Stimulated activated effector memory CD8-positive, alpha-beta T cell treated with anti-CD3 and anti-CD28 coated beads, Interleukin-12 subunit alpha, Interleukin-12 subunit beta, amount 100 ng/mL, for 72 hours (primary cell): ENCODE measurements around the gene KATNAL2.
"Not testable (repeated sequence)": the region's sequence is repeated elsewhere in the genome, so short reads cannot be mapped to it uniquely, and the experiment has no call there.

Experiments used
- ATAC-seq: fragments of 150-1000 bp; cut with Tn5 transposase; 2 replicates; pipeline ENCODE4 v1.10.0; 2021
- DNase-seq, 2 donors: peaks; one replicate each; pipeline ENCODE4 v3.0.0; 2021 to 2022; ENCODE audit warnings: low spot score in 2 of 2
- H3K27ac Mint-ChIP-seq: one replicate; pipeline ENCODE4 v1.8.0; 2022; ENCODE audit warnings: mild to moderate bottlenecking, mixed read lengths
- H3K36me3 Mint-ChIP-seq: one replicate; pipeline ENCODE4 v1.8.0; 2022; ENCODE audit warnings: mild to moderate bottlenecking, mixed read lengths
- H3K4me1 Mint-ChIP-seq: one replicate; pipeline ENCODE4 v1.8.0; 2022; ENCODE audit warnings: mixed read lengths
- H3K4me3 Mint-ChIP-seq: one replicate; pipeline ENCODE4 v1.8.0; 2022; ENCODE audit warnings: mild to moderate bottlenecking, mixed read lengths
- H3K9me3 Mint-ChIP-seq: one replicate; pipeline ENCODE4 v1.8.0; 2022; ENCODE audit warnings: mixed read lengths

KATNAL2 gene

GRCh38 chr18:46964579-46965293 lies 47.3 kb downstream of the KATNAL2 start:
- H3K27ac Mint-ChIP-seq, DNase-seq, H3K36me3 Mint-ChIP-seq, H3K9me3 Mint-ChIP-seq, H3K4me3 Mint-ChIP-seq, H3K4me1 Mint-ChIP-seq: not testable (repeated sequence)
- peak; percentile 43 for ATAC-seq

GRCh38 chr18:46966266-46966665 lies 48.9 kb downstream of the KATNAL2 start:
- not testable (repeated sequence) for ATAC-seq, DNase-seq, H3K36me3 Mint-ChIP-seq, H3K27ac Mint-ChIP-seq, H3K9me3 Mint-ChIP-seq, H3K4me1 Mint-ChIP-seq, H3K4me3 Mint-ChIP-seq

- not testable (repeated sequence) for H3K36me3 Mint-ChIP-seq, H3K27ac Mint-ChIP-seq, ATAC-seq, H3K9me3 Mint-ChIP-seq, H3K4me1 Mint-ChIP-seq, H3K4me3 Mint-ChIP-seq, DNase-seq
Observed at GRCh38 chr18:46969551-46969950, 52.1 kb downstream of the KATNAL2 start.

- not testable (repeated sequence) for ATAC-seq, H3K4me3 Mint-ChIP-seq, H3K36me3 Mint-ChIP-seq, H3K27ac Mint-ChIP-seq, H3K4me1 Mint-ChIP-seq, DNase-seq, H3K9me3 Mint-ChIP-seq
Observed at GRCh38 chr18:47019870-47020269, 102.5 kb downstream of the KATNAL2 start.

GRCh38 chr18:47020757-47021156 lies 103.4 kb downstream of the KATNAL2 start:
- ATAC-seq, H3K4me3 Mint-ChIP-seq: not testable (repeated sequence)

GRCh38 chr18:47022821-47023220 lies 105.4 kb downstream of the KATNAL2 start:
- H3K36me3 Mint-ChIP-seq, H3K4me3 Mint-ChIP-seq, H3K9me3 Mint-ChIP-seq, H3K27ac Mint-ChIP-seq, ATAC-seq, DNase-seq, H3K4me1 Mint-ChIP-seq: not testable (repeated sequence)

More at GRCh38 chr18:47020757-47021156, 103.4 kb downstream of the KATNAL2 start:
- DNase-seq, H3K27ac Mint-ChIP-seq, H3K4me1 Mint-ChIP-seq, H3K36me3 Mint-ChIP-seq, H3K9me3 Mint-ChIP-seq: not testable (repeated sequence)

GRCh38 chr18:47023769-47024465 lies 106.5 kb downstream of the KATNAL2 start:
- not testable (repeated sequence) for H3K36me3 Mint-ChIP-seq, H3K9me3 Mint-ChIP-seq, H3K27ac Mint-ChIP-seq, H3K4me1 Mint-ChIP-seq, H3K4me3 Mint-ChIP-seq, DNase-seq
- ATAC-seq: peak; percentile 34

GRCh38 chr18:47025557-47026174 lies 108.3 kb downstream of the KATNAL2 start:
- ATAC-seq, H3K4me1 Mint-ChIP-seq, H3K4me3 Mint-ChIP-seq, H3K27ac Mint-ChIP-seq, H3K9me3 Mint-ChIP-seq, DNase-seq, H3K36me3 Mint-ChIP-seq: not testable (repeated sequence)

GRCh38 chr18:47028738-47029137 lies 111.3 kb downstream of the KATNAL2 start:
- not testable (repeated sequence) for ATAC-seq, H3K27ac Mint-ChIP-seq, DNase-seq, H3K9me3 Mint-ChIP-seq, H3K4me3 Mint-ChIP-seq, H3K36me3 Mint-ChIP-seq, H3K4me1 Mint-ChIP-seq

GRCh38 chr18:47029684-47030353 lies 112.4 kb downstream of the KATNAL2 start:
- H3K36me3 Mint-ChIP-seq, H3K4me1 Mint-ChIP-seq, H3K27ac Mint-ChIP-seq, H3K9me3 Mint-ChIP-seq, DNase-seq, H3K4me3 Mint-ChIP-seq: not testable (repeated sequence)
- ATAC-seq: peak; percentile 43

- not testable (repeated sequence) for DNase-seq, H3K9me3 Mint-ChIP-seq, H3K4me1 Mint-ChIP-seq, H3K27ac Mint-ChIP-seq, H3K36me3 Mint-ChIP-seq, ATAC-seq, H3K4me3 Mint-ChIP-seq
Observed at GRCh38 chr18:47030887-47031286, 113.5 kb downstream of the KATNAL2 start.

GRCh38 chr18:47032945-47033344 lies 115.5 kb downstream of the KATNAL2 start:
- ATAC-seq: no peak
- no peak overlapping the region for H3K27ac Mint-ChIP-seq
- H3K4me3 Mint-ChIP-seq: no peak overlapping the region
- H3K4me1 Mint-ChIP-seq: no peaks in the 10 kb centered on the region
- H3K36me3 Mint-ChIP-seq: no peaks in the 10 kb centered on the region
- H3K9me3 Mint-ChIP-seq: no peaks in the 10 kb centered on the region
- no peak for DNase-seq

GRCh38 chr18:47034591-47034990 lies 117.2 kb downstream of the KATNAL2 start:
- not testable (repeated sequence) for ATAC-seq, H3K27ac Mint-ChIP-seq, H3K4me3 Mint-ChIP-seq, H3K36me3 Mint-ChIP-seq, DNase-seq, H3K4me1 Mint-ChIP-seq, H3K9me3 Mint-ChIP-seq

- H3K4me1 Mint-ChIP-seq: no peaks in the 10 kb centered on the region
- no peaks in the 10 kb centered on the region for H3K36me3 Mint-ChIP-seq
- ATAC-seq (no peak), DNase-seq (no peak)
- no peak within 1 kb of the TSS for H3K27ac Mint-ChIP-seq
- no peak within 1 kb of the TSS for H3K4me3 Mint-ChIP-seq
- no peaks in the 10 kb centered on the region for H3K9me3 Mint-ChIP-seq
Observed at GRCh38 chr18:47035156-47035671, 117.8 kb downstream of the KATNAL2 start, which contains the start of gene ELOA2. ELOA2 (minus strand) TSS chr18:47035621; CDS start chr18:47035264, 357 bp downstream.

- ATAC-seq (no peak), DNase-seq (no peak)
- Mint-ChIP-seq H3K9me3 (no peaks in the 10 kb centered on the region), H3K4me3 (no peak overlapping the region), H3K27ac (no peak overlapping the region), H3K36me3 (no peaks in the 10 kb centered on the region), H3K4me1 (no peaks in the 10 kb centered on the region)
Observed at GRCh38 chr18:47036298-47036874, 119.0 kb downstream of the KATNAL2 start.
